Activated CD8-positive, alpha-beta memory T cell treated with anti-CD3 and anti-CD28 coated beads, Interleukin-2, amount 50 U/mL, for 24 hours (primary cell): ENCODE measurements around the gene HAPLN1.
"Not testable (repeated sequence)": the region's sequence is repeated elsewhere in the genome, so short reads cannot be mapped to it uniquely, and the experiment has no call there.

Experiments
- DNase-seq: peaks from one replicate; pipeline ENCODE4 v3.0.0-alpha.2; 2020; ENCODE audit errors: extremely low read depth

The HAPLN1 gene

DNA sequence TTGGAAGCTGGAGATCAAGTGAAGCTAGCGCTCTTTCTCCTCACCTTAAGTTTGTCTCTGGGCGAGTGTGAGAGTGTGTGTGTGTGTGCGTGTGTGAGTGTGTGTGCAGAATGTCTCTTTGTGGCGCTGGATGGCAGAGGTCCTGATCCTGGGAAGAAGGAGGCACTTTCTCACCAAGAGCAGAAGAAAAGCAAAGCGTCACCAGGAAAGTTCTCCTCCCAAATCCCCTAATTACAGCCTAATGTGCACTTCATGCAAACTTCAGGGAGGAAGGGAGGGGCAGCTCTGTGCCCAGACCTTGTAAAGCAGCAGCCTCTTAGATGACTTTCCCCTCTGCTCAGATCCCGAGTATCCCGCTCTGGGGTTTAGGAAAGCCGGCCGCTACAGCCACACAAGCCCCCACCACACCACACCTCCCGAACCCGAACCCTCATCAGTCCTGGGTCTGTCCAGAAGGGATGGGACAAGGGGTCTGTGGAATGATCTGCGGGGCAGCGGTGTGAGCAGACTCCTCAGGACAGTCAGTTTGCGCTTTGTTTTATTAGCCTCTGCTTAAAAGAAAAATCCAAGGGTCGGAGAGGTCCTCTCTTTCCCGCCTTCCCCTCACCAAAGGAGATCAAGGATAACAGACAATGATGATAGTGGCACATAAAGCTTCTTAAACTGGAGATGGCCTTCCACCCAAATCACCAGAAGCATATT, at the start of gene HAPLN1:
Gene HAPLN1, minus strand, starts transcription at position 20 of the 702 bp plus-strand sequence. CDS start 47,332 bp downstream, outside the sequence.
- DNase-seq, result no peak

DNA sequence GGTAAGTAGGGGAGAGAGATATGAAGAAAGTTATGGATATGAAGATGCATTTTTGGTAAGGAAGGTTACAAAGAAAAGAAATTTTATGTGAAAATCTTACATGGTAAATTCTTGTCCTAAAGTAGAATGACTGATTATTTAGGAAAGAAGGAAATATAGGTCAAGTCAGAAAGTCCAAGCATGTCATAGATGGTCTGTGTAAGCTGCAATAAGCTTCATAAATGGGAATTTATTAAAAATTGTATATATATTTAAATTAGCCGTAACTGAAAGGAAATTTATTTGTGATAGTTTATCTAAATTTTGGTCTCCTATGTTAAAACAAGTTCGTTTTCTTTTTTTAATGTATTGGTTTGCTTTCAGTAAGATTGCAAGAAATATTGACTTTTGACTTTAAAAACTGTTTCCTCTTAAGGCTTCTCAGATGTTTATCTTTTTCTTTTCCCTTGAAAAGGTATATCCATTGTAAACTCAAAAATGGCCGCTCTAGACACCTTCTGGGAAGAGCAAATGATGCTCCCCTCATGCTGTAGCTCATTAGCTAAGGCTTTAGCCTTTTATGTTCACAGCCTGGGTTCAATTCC, 46.8 kb upstream of the HAPLN1 start:
- no peak for DNase-seq

DNA sequence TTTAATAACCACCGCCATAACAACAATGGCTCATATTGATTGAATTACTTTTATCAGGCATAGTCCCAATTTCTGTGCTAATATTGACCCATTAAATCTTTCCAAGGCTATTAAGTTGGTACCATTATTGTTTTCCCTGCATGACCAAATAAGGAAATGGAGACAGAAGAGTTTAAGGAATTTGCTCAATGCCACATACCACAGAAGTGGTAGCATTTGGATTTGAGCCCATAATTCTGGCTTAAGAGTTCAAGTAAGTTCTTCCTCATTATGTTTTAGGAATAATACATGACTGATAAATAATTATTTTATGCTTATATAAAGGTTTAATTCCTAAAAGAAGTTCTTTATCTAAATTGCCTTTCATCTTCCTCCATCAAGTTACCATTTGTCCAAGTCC, 43.4 kb upstream of the HAPLN1 start:
- DNase-seq, result no peak

DNA sequence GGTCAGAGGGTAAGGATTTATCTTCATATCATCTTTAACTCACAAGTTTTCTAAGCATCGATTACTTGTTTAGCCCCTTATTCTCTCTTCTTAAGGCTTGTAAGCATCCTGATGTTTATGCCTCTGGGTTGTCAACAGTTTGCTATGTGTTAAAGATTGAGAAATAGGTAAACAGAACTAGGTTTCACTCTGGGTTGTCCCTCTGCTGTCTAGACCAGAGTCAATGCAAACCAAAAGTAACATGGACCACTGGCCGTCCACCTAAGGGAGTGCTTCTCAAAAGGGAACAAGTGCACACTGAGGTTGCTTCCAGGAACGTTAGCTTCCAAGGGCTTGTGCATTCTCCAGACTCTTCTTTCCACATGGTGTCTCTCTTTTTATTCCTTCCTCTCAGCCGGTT, 39.9 kb upstream of the HAPLN1 start:
- DNase-seq, result no peak

DNA sequence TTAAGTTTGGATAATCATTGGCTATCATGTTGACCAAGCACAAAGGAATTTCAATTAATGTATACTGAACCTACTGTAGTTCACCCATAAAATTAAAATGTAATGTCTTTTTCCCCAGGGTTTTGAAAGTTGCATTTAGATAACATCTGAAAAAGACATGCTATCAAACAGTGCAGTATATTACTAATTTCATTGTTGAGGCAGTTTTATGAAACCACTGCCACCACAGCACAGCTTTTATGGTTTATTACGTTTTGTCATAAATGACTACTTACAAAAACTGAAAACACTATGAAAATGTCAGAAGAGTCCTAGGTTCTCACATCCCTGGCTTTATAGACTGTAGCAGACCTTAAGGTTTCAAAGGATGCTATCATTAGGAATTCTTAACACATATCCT, 32.0 kb upstream of the HAPLN1 start:
- DNase-seq, result no peak

DNA sequence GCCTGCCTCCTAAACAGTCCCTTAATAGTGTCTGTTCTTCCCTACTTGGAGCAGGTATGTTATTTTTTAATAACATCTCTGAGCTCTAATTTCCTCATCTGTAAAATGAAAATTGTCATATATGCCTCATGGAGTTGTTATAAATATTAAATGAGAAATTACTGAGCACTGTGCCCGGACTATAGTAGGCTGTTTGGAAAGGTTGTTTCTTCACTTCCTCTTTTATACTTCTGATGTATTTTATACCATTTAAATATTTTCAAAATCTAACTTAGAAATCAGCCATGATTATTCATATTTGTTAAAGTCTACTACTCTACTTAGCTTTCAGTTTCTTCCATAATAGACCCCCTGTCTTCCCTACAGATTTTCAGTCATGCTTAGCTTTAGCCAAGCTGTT, 30.5 kb upstream of the HAPLN1 start:
- DNase-seq, result no peak

DNA sequence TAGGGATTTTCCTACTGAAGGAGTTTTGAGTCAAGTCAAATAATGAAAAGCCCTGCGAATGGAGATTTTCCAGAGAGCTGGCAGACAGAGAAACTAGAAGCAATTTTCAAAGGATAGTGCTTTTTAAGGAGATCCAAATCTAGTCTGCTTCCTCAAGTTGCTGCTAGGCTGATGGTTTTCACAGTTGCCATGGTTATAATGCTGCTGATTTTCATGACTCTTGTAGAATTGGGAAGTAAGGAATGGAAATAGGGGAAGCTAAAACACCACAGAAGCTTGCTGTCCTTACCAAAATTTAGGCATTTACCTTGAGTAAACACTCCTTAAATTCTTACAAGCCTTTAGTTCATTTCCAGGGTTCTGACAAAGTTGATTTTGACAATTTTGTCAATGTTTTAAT, 30.1 kb upstream of the HAPLN1 start:
- DNase-seq, result no peak

DNA sequence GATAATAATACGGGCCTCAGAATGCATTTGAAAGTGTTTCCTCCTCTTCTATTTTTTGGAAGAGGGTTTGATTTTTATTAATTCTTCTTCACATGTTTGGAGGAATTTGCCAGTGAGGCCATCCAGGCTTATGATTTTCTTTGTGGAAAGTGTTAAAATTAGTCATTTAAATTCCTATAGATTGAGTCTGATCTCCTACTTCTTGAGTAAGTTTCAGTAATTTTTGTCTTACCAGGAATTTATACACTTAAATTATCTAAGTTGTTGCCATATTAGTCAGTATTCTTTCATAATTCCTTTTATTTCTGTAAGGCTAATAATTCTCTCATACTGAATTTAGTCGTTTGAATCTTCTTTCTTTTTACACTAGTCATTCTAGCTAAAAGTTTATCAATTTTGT, 25.2 kb upstream of the HAPLN1 start:
- no peak for DNase-seq

DNA sequence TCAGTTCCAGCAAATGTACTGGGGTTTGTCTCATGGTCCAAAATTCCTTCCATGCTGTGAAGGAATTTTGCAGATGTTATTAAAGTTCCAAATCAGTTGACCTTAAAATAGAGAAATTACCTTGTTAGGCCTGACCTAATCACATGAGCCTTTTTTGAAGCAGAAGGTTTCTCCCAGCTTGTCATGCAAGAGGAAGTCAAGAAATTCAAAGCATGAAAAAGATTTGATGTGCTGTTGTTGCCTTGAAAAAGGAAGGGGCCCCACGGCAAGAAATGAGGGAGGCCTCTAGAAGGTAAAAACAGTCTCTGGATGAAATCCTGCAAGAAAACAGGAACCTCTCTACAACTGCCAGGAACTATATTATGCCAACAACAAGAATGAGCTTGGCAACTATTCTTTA, 24.2 kb upstream of the HAPLN1 start:
- no peak for DNase-seq

DNA sequence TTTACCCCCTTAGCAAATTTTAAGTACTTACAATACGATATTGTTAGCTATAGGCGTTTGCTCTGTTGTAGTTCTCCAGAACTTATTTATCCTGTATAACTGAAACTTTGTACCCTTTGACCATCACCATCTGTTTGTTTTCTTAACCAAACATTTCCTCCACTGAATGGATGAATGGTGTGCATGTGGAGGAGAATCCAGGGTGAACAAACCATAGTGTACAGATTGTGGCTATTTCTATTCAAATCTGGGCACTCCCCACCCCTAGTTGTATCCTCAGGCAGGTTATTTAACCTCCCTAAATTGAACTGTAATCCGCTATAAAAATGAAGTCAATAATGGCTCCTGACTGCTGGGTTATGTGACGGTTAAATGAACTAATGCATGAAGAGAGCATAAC, 21.4 kb upstream of the HAPLN1 start:
- no peak for DNase-seq

DNA sequence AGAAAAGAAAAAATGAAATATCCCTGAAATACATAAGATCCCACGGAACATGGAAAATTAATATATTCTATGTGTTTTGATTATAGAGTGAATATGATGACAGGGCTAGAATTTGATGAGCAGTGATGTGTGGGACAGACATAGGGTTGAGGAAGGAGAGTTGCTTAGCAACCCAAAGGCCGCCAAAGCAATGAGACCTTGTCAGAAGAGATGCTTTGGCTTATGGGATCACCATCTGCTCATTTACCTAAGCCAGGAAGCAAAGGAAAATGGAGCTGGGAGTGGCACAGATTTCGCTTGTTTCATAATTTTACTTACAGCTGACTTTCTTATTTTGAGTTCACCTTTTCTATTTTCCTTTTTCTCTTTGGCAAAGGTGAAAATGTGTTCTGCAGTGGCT, 20.9 kb upstream of the HAPLN1 start:
- no peak for DNase-seq

DNA sequence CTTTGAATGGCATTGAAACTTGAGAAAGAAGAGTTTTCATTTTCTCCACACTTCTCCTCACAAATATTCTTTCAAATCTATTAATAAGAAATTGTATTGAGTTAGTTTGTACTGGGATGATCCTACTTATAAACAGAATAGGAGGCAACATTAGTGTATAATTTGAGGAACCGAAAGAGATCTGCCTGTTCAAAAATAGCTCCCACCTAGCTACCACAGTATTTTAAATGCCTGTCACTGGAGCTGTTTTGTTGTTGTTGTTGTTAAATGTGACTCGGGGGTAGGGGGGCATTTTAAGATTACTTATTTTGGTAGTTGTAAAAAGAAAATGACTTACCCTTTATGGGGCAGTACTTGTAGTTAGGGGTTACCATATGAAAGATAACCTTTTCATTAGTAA, 20.1 kb upstream of the HAPLN1 start:
- no peak for DNase-seq

DNA sequence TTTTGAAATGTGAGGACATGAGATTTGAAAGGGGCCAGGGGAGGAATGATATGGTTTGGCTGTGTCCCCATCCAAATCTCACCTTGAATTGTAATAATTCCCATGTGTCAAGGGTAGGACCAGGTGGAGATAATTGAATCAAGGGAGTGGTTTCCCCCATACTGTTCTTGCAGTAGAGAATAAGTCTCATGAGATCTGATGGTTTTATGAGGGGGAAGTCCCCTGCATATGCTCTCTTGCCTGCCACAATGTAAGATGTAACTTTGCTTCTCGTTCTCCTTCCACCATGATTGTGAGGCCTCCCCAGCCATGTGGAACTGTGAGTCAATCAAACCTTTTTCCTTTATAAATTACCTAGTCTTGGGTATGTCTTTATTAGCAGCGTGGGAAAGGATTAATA, 15.5 kb upstream of the HAPLN1 start:
- not testable (repeated sequence) for DNase-seq

DNA sequence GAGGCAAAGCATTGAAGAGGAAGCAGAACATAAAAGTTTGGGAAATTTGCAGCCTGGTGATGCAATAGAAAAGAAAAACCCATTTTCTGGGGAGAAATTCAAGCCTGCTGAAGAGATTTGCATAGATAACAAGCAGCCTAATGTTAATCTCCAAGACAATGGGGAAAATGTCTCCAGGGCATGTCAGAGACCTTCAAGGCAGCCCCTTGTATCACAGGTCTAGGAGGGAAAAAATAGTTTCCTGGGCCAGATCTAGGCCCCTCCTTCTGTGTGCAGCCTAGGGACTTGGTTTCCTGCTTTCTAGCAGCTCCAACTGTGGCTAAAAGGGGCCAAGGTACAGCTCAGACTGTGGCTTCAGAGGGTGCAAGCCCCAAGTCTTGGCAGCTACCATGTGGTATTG, 14.4 kb upstream of the HAPLN1 start:
- DNase-seq, result not testable (repeated sequence)

DNA sequence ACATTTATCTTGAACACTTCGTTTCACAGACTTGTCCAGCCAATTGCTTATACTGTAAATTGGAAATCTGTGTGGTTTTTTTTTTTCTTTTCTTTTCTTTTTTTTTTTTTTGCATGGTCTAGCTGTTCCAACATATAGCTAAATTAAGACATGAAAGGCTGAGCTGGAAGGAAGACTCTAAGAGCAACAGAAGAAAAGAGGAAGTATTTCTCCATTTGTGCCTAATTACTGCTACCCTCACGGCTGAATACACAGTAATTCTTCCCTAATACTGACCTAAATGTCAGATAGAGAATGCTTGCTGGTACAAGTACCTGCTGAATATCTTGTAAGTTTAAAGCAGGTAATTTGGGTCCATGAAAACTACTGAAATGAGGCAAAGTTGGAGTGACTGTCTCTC, 11.0 kb upstream of the HAPLN1 start:
- no peak for DNase-seq

DNA sequence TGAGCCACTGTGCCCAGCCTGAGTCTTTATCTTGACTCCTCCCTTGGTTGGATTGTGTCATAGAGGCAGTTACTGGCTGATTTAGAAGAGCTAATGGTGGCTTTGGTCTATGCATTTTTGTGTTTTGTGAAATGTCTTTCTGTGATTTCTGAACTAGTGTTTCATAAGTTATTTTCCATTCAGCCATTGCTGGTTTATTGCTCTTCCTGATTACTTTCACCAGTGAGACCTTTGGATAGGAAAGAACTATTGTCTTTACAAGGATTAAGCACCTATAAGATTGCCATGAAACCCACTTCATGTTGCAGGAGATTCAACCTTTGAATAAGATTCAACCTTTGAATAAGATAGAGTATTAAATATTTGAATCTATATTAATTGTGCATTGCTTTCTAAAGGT, 8.7 kb upstream of the HAPLN1 start:
- DNase-seq, result no peak

DNA sequence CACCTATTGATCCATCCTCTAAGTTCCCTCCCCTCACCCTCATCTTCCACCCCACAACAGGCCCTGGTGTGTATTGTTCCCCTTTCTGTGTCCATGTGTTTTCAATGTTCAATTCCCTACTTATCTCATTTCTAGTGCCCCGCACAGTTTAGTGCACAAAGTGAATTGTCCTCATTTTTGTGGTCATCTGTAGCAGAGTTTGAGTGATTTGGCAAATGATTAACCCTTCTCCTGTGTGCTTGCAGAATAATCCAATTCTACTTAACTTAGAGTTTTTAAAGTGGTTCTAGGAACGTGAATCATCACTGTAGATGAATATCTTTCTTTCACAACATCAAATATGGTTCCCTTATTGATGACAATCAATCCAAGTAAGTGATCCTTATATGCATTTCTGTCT, 6.3 kb upstream of the HAPLN1 start:
- no peak for DNase-seq

DNA sequence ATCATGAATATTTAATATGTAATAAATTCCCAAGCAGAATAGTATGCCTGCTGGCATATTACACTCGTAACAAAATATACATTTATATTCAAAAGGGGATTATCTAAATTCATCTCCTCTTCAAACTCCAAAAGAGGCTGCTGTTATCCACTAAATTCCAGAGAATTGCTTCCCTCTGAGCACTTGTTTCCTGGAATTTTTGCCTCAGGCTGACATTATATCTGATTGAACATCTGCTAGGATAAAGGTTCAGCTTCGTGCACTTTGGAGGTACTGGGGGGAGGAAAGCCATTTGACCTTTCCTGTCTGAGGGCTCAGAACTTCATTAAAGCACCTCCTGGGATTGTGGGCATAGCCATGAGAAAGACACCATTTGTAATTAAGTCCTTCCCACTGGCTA, 4.3 kb upstream of the HAPLN1 start:
- DNase-seq, result no peak

DNA sequence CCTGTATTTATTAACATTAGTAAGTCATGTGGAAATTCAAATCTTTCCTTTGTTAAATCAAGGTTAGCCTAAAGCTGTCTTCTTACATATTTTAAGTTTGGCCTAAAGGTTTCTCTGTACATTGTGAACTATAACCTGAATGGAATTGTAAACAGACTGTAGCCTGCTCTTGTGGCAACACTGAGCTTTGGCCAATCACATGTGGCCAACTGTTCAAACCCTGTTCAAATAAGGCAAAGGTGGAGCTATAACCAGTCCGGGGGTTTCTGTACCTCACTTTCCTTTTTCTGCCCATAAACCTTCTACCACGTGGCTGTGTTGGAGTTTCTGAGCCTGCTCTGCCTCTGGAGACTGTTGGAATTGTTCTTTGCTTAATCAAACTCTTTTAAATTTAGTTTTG, 3.3 kb upstream of the HAPLN1 start:
- DNase-seq, result no peak

DNA sequence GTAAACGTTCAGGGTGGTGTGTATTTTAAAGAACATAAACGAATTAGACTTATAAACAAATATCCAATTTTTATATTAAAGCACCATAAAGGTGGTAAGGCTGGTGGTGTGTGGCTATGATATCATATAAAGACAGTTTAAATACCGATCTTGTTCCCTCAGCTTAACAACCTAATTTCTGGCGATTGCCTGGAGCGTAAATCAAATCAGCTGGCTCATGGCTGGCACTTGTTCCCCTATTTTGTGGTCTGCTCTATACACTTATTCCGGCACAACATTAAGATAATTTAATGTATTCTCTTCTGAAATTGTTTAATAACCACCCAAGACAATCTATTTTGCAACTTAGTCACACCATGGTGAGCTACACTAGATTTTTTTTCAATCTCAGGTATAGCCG, 2.4 kb upstream of the HAPLN1 start:
- no peak for DNase-seq

DNA sequence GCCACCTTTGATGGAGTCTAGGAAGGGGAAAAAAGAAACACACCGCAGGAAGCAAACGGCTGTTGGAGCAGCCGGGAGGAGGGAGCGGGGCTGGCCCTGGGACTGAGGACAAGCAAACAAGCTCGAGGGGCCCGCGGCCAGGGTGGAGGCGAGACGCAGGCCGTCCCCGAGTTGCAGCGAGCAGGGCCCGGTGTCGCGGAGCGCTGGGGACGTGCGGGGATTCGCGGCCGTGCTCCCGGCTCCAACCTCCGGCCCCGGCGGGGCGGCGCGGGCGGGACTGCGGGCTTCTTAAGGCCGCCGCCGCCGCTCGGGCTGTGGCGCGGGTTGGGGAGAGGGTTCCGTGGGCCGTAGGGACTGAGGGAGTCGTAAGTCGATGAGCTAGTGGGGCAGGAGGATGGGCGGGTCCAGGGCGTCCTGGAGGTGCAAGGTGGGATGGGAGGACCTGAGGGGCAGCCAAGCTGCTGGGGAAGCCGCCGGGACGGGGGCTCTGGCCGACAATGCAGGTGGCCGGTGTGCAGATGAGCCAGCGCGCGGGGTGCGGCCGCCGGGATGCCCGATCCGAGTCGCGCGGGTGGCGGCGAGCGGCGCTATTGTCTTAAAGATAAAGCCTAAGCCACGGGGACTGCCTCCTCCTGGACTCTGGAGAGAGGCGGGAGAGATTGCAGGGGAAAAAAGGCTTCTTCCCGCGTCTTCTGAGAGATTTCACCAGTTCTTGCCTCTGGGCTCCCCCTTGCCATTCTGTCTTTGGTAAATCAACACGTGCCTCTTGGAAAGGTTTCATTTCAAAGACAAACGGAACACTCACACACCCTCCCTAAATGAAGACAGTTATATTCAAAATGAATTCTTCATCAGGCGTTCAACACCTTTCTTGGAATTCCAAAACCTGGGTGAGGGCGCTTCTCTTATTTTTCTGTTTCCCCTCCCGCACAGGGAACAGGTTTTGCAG, 1.6 kb upstream of the HAPLN1 start:
- no peak for DNase-seq

DNA sequence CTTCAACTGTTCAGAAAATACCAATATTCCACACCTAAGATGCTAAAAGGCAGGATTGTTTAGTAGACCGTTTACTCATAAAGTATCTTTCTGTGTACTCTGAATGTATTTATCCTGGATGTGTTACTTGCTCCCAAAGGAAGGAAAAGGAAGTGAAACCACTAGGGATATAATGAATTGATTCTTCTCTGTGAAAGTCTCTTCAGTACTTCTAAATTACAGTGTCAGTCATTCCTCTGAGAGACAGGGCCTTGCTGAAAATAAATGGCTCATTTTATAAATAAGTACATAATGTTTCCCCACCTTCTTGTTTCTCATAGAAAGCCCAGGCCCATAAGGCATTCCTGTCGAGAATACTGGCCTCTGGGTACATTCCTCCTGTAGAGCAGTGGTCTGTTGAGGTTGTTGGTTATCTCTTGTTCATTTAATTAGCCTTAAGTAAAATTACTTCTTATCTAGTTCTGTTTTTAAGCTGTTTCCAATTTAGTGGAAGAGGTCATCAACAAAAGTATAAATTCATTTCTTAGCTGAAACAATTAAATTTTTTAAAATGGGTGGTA, 1.6 kb downstream of the HAPLN1 start:
- no peak for DNase-seq
